H1 (cell line): ENCODE data around the gene PLBD1. TPM values are rescaled to one million over a fixed set of nuclear protein-coding genes. Genes with fewer than 3 reads are reported as not detected.

Experiments
- CTCF ChIA-PET: fragments of 300-600 bp; sonication (Branson Sonifier 250); formaldehyde crosslinking; loops from one replicate; lab custom pipeline; 2021; ENCODE audit not compliant: partially characterized antibody; lab: Charles Lee
- POLR2A ChIA-PET: fragments of 300-600 bp; sonication (Branson Sonifier 250); formaldehyde crosslinking; loops from one replicate; lab custom pipeline; 2021; ENCODE audit warnings: inconsistent platforms; ENCODE audit not compliant: partially characterized antibody; lab: Charles Lee
- DNase-seq, 2 experiments: peaks; one replicate each; pipeline versions ENCODE4 v3.0.0 to v3.0.0-alpha.2; 2010 to 2022; ENCODE audit warnings: low spot score in 2 of 2, low read depth in 1 of 2, mixed read lengths in 1 of 2
- FAIRE-seq: peaks from 2 replicates; lab custom pipeline; 2011; peaks lifted over from hg19 to GRCh38; lab: Jason Lieb, UNC
- H2AFZ ChIP-seq: 2 replicates; pipeline ENCODE4 v1.8.1; 2012; ENCODE audit warnings: low read length, inconsistent platforms
- H2AK5ac ChIP-seq: 2 replicates; pipeline ENCODE4 v1.6.1; 2013; ENCODE audit warnings: low read depth, low read length
- H2BK120ac ChIP-seq: replicated peaks from 2 replicates; pipeline ENCODE3; 2013; ENCODE audit warnings: low read depth, low read length, inconsistent platforms
- H2BK12ac ChIP-seq: 2 replicates; pipeline ENCODE4 v1.6.1; 2013; ENCODE audit warnings: low read depth, low read length
- H2BK15ac ChIP-seq: 2 replicates; pipeline ENCODE4 v1.6.1; 2013; ENCODE audit warnings: low read length
- H2BK20ac ChIP-seq: 2 replicates; pipeline ENCODE4 v1.6.1; 2013; ENCODE audit warnings: low read length
- H2BK5ac ChIP-seq: 2 replicates; pipeline ENCODE4 v1.6.1; 2013; ENCODE audit warnings: low read depth, low read length
- H3K14ac ChIP-seq: 2 replicates; pipeline ENCODE4 v1.6.1; 2013; ENCODE audit warnings: inconsistent platforms; ENCODE audit not compliant: insufficient read length
- H3K18ac ChIP-seq: 2 replicates; pipeline ENCODE4 v1.6.1; 2013; ENCODE audit warnings: low read length; ENCODE audit errors: extremely low read depth
- H3K23ac ChIP-seq: 2 replicates; pipeline ENCODE4 v1.6.1; 2013; ENCODE audit warnings: inconsistent platforms; ENCODE audit not compliant: insufficient read length
- H3K23me2 ChIP-seq: 2 replicates; pipeline ENCODE4 v1.6.1; 2013; ENCODE audit warnings: low read depth, low read length
- H3K27ac ChIP-seq: 2 replicates; pipeline ENCODE4 v1.6.1; 2011; ENCODE audit warnings: low read depth, low read length, inconsistent platforms
- H3K27me3 ChIP-seq, 4 experiments: replicated peaks in 1 of 4; 1 replicate in 1 of 4; 2 replicates in 3 of 4; pipeline versions ENCODE4 v1.6.1 to v1.8.1; 2011 to 2013; ENCODE audit warnings: low read length in 3 of 4, mild to moderate bottlenecking in 3 of 4, inconsistent platforms in 2 of 4, mixed read lengths in 2 of 4, moderate library complexity in 1 of 4; ENCODE audit not compliant: control insufficient read depth in 3 of 4, insufficient read depth in 3 of 4; ENCODE audit errors: extremely low read depth in 1 of 4
- H3K36me3 ChIP-seq, 4 experiments: 2 replicates each; pipeline versions ENCODE4 v1.6.1 to v1.8.1; 2011 to 2013; ENCODE audit warnings: mild to moderate bottlenecking in 4 of 4, low read length in 3 of 4, moderate library complexity in 2 of 4, control low read depth in 1 of 4, inconsistent platforms in 1 of 4; ENCODE audit not compliant: insufficient read depth in 4 of 4, control insufficient read depth in 2 of 4
- H3K4ac ChIP-seq: replicated peaks from 2 replicates; pipeline ENCODE3; 2013; ENCODE audit warnings: low read length, low read depth, mixed read lengths, inconsistent platforms; ENCODE audit not compliant: insufficient read length
- H3K4me1 ChIP-seq, 4 experiments: replicated peaks in 1 of 4; 1 replicate in 1 of 4; 2 replicates in 3 of 4; pipeline versions ENCODE4 v1.6.1 to v1.8.1; 2011 to 2013; ENCODE audit warnings: low read length in 3 of 4, inconsistent platforms in 2 of 4, mixed read lengths in 1 of 4; ENCODE audit not compliant: insufficient read depth in 4 of 4, control insufficient read depth in 3 of 4
- H3K4me2 ChIP-seq, 2 experiments: 2 replicates each; pipeline versions ENCODE4 v1.6.1 to v1.8.1; 2011 to 2013; ENCODE audit warnings: low read depth in 2 of 2, low read length in 2 of 2, control low read depth in 1 of 2, inconsistent platforms in 1 of 2, mild to moderate bottlenecking in 1 of 2; ENCODE audit not compliant: insufficient read depth in 1 of 2
- H3K4me3 ChIP-seq, 4 experiments: fragments of 200-600, 300-600 bp in 1 of 4; sonication (generic), shearing (Covaris generic), sonication (Bioruptor Twin) in 1 of 4; 2 replicates each; pipeline versions ENCODE4 v1.5.1 to v1.8.1; 2011 to 2016; ENCODE audit warnings: low read length in 4 of 4, low read depth in 3 of 4, control low read depth in 2 of 4, inconsistent platforms in 2 of 4, mild to moderate bottlenecking in 2 of 4, mixed read lengths in 1 of 4, moderate library complexity in 1 of 4; ENCODE audit not compliant: insufficient read depth in 2 of 4; ENCODE audit errors: extremely low read depth in 1 of 4
- H3K56ac ChIP-seq: replicated peaks from 2 replicates; pipeline ENCODE3; 2013; ENCODE audit warnings: low read depth, mild to moderate bottlenecking, mixed read lengths, low read length, inconsistent platforms; ENCODE audit not compliant: insufficient read length
- H3K79me1 ChIP-seq: 2 replicates; pipeline ENCODE4 v1.6.1; 2013; ENCODE audit warnings: low read depth, low read length, control low read depth
- H3K79me2 ChIP-seq, 2 experiments: 2 replicates each; pipeline versions ENCODE4 v1.6.1 to v1.8.1; 2012 to 2013; ENCODE audit warnings: low read length in 2 of 2, mild to moderate bottlenecking in 2 of 2, inconsistent platforms in 1 of 2; ENCODE audit not compliant: insufficient read depth in 2 of 2, control insufficient read depth in 1 of 2
- H3K9ac ChIP-seq, 4 experiments: replicated peaks in 1 of 4; 1 replicate in 1 of 4; 2 replicates in 3 of 4; pipeline versions ENCODE4 v1.6.1 to v1.8.1; 2011 to 2013; ENCODE audit warnings: low read depth in 3 of 4, low read length in 3 of 4, control low read depth in 2 of 4, mild to moderate bottlenecking in 2 of 4, moderate library complexity in 2 of 4, inconsistent platforms in 1 of 4; ENCODE audit errors: extremely low read depth in 1 of 4
- H3K9me3 ChIP-seq, 2 experiments: 2 replicates each; pipeline versions ENCODE4 v1.6.1 to v1.8.1; 2012 to 2013; ENCODE audit warnings: mild to moderate bottlenecking in 2 of 2, moderate library complexity in 2 of 2, control low read depth in 1 of 2, inconsistent platforms in 1 of 2, low read depth in 1 of 2, low read length in 1 of 2, mixed read lengths in 1 of 2; ENCODE audit not compliant: insufficient read depth in 2 of 2
- H4K20me1 ChIP-seq, 2 experiments: replicated peaks in 1 of 2; 2 replicates each; pipeline versions ENCODE3 to v1.8.1; 2011 to 2013; ENCODE audit warnings: inconsistent platforms in 2 of 2, low read length in 2 of 2, mild to moderate bottlenecking in 1 of 2; ENCODE audit not compliant: insufficient read depth in 2 of 2, control insufficient read depth in 1 of 2
- H4K5ac ChIP-seq: 2 replicates; pipeline ENCODE4 v1.6.1; 2013; ENCODE audit warnings: low read length, low read depth, mixed read lengths, inconsistent platforms; ENCODE audit not compliant: insufficient read length
- H4K8ac ChIP-seq: 2 replicates; pipeline ENCODE4 v1.8.0; 2013; ENCODE audit warnings: mild to moderate bottlenecking, moderate library complexity, low read length, inconsistent platforms; ENCODE audit not compliant: insufficient read depth; ENCODE audit errors: extremely low read depth
- H4K91ac ChIP-seq: replicated peaks from 2 replicates; pipeline ENCODE3; 2013; ENCODE audit warnings: low read length, mixed read lengths, inconsistent platforms; ENCODE audit not compliant: insufficient read length
- BACH1 ChIP-seq: IDR thresholded peaks from 2 replicates; pipeline ENCODE4 v1.6.1; 2012; ENCODE audit warnings: low read length, improper control_type of control experiment
- RAD21 ChIP-seq, 2 experiments: IDR thresholded peaks in 1 of 2; conservative IDR thresholded peaks in 1 of 2; 2 replicates each; pipeline ENCODE4 v1.6.1; 2011; ENCODE audit warnings: low read depth in 2 of 2, low read length in 2 of 2, improper control_type of control experiment in 1 of 2, inconsistent platforms in 1 of 2, mild to moderate bottlenecking in 1 of 2, moderate library complexity in 1 of 2
- SRF ChIP-seq: IDR thresholded peaks from 2 replicates; pipeline ENCODE4 v1.6.1; 2011; ENCODE audit warnings: mild to moderate bottlenecking, low read depth, low read length, moderate library complexity
- WGBS, 2 experiments: shearing (Covaris generic) in 1 of 2; methylation state at CpG; one replicate each; pipeline versions ENCODE4 v1.1.6 to v1.1.7; 2013 to 2015; ENCODE audit warnings: low lambda C conversion rate in 2 of 2, mixed read lengths in 2 of 2, inconsistent platforms in 1 of 2, low coverage in 1 of 2, missing lambda C conversion rate in 1 of 2; ENCODE audit not compliant: insufficient replicate concordance in 2 of 2, insufficient coverage in 1 of 2, insufficient read length in 1 of 2; ENCODE audit errors: extremely low coverage in 1 of 2, missing lambda C conversion rate in 1 of 2; 5-methylcytosine and 5-hydroxymethylcytosine counted together
- polyA plus RNA-seq, 7 experiments: library from polyadenylated mRNA; depleted of rRNA in 3 of 7; stranded (reverse) in 5 of 7; unstranded in 2 of 7; fragments of >200 nt in 5 of 7; fragments of 200-250 nt in 2 of 7; gene quantifications; 1 replicate in 5 of 7; 2 replicates in 1 of 7; 4 replicates in 1 of 7; pipeline versions ENCODE4 v1.2.1 to v1.2.3, GENCODE V29; 2011 to 2013; ENCODE audit warnings: missing spikeins in 2 of 7, mixed read lengths in 2 of 7
- total RNA-seq: library from RNA; stranded (reverse); fragmentation: NEBNext Ultra II Directional; extraction: Animal tissue kit (Norgen Biotek cat#: 25700); gene quantifications from 2 replicates; pipeline ENCODE4 v1.2.1, GENCODE V29; 2021

The PLBD1 gene
- total and polyA plus RNA-seq, 2 of the 8 experiments (the other 6 are each of a cell fraction or from before 2014, with no cell fraction given), result 6.3 to 12.3 TPM

DNA sequence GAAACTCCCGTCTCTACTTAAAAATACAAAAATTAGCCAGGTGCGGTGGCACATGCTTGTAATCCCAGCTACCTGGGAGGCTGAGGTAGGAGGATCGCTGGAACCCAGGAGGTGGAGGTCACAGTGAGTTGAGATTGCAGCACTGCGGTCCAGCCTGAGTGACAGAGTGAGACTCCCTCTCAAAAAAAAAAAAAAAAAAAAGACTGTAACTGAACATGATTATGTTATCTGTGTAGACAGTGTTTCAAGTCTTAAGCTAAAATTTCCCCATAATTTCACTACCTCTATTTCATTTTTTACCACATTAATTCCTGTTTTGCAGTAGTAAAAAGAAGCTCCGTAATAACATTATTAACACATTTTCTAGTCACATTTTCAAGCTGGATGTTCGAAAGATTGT, 5.4 kb downstream of the PLBD1 start:
- H3K79me1 ChIP-seq, result no peaks in the 10 kb centered on the region
- H3K36me3 ChIP-seq, result no peaks in the 10 kb centered on the region
- peaks cover 3% of the 10 kb centered on the region; the same call in 1 of the 2 replicates for H3K23me2 ChIP-seq
- DNase-seq (no peak), FAIRE-seq (no peak)
- H3K79me2 ChIP-seq, result no peaks in the 10 kb centered on the region
- H3K4me3 ChIP-seq, result no peak overlapping the region
- no peak overlapping the region for H4K5ac ChIP-seq
- H4K8ac ChIP-seq, result no peak overlapping the region
- no peak overlapping the region for H3K14ac ChIP-seq
- H3K27me3 ChIP-seq, result peaks cover 0 to 2% (median under 1%) of the 10 kb centered on the region in 4 experiments; a peak in 1 of 7 replicates
- H3K4me1 ChIP-seq, result no peaks in the 10 kb centered on the region; a peak in 2 of 7 replicates
- no peak overlapping the region for H3K9ac ChIP-seq
- H3K23ac ChIP-seq, result no peak overlapping the region
- no peaks in the 10 kb centered on the region for H3K9me3 ChIP-seq
- WGBS, 2 experiments, result 91% methylated on average over 6 of the region's 6 CpGs; no CpG with 5 or more reads in 1 of the 2 experiments
- no peak overlapping the region for H2AFZ ChIP-seq
- H2BK15ac ChIP-seq, result no peak overlapping the region
- H4K91ac ChIP-seq, result no peak overlapping the region
- no peak overlapping the region for H2AK5ac ChIP-seq
- no peak overlapping the region for H2BK120ac ChIP-seq
- H3K18ac ChIP-seq, result no peak overlapping the region
- H2BK5ac ChIP-seq, result no peak overlapping the region
- H4K20me1 ChIP-seq, result no peaks in the 10 kb centered on the region
- H2BK12ac ChIP-seq, result no peak overlapping the region
- POLR2A ChIA-PET, result interaction anchor here (0.8 to 1.1 kb wide), 2 partner anchors 9 to 17 kb away, joined by 3 read pairs; no protein-coding TSS in a partner anchor
- no peak overlapping the region for H3K4me2 ChIP-seq
- no peak overlapping the region for H3K56ac ChIP-seq
- no peak overlapping the region for H2BK20ac ChIP-seq
- no peak overlapping the region for H3K4ac ChIP-seq
- no peak overlapping the region for H3K27ac ChIP-seq
- CTCF ChIA-PET, result interaction anchor here (0.6 kb wide), 1 partner anchor 377 kb away, joined by 3 read pairs; no protein-coding TSS in a partner anchor
- TF ChIP-seq RAD21 (IDR thresholded peaks at IDR 0.05 in 1 of 2, conservative IDR thresholded peaks at IDR 0.05 in 1 of 2; ENCODE audit: low read depth in 2 of 2, low read length in 2 of 2) (no peak), SRF (no peak), BACH1 (no peak)
